GM19238 (cell line): Measurements from ENCODE around the gene TNFRSF21.
"Not testable (repeated sequence)": the region's sequence is repeated elsewhere in the genome, so short reads cannot be mapped to it uniquely, and the experiment has no call there.

ENCODE experiments used
- DNase-seq: peaks from one replicate; pipeline ENCODE4 v3.0.0; 2011; ENCODE audit warnings: low spot score; ENCODE audit not compliant: insufficient read length

The TNFRSF21 gene

DNA sequence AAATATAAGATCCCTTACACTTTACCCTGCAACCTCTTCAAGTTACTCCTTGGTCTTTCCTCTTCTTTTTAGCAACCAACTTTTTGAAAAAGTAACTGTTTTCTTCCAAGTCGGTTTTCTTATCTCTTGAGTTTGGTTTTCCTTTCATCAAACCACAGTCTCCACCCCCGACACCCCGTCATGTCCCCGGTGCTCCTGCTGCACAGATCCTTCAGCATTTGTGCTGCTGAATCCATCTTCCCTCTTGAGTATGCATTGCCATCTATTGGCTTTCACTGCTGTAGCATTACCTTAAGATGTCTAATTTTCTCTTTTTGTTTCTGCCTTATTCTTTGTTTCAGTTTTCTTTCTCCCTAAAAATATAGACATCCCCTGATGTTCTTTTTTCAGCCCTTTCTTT, 11.9 kb upstream of the TNFRSF21 start:
- DNase-seq: no peak

DNA sequence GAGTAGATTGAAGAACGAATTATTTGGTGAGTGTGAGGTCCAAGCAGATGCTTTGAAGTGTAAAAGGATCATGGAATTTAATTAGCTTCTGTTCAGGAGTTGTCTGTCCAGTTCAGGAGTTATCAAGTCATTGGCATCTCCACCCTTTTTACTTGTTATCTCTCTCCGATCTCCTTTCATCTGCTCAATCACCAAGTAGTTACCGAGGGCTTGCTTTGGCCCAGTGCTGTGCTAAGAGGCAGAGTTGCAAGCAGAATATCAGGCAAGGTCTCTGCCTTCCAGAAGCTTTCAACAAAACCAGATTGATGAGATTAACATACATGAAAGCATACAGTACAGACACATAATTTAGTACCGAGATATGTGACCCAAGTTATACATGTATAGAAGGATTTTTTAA, 10.2 kb upstream of the TNFRSF21 start:
- DNase-seq: no peak

DNA sequence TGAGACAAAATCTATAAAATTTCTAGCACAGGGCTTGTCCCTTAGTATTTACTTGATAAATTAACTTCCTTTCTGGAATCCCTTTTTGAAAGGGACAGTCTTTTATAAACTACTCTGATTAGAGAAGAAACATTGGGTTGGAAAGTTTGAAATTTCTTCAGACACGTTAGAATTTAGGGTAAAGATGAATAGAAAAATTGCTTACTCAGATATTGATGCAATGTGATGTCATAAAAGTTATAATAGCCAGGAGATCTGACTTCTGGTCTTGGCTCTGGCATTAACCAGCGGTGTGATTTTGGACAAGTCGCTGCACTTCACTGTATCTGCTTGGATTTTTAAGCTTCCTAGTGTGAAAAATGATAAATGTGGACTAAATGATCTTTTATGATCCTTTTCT, 9.7 kb upstream of the TNFRSF21 start:
- no peak for DNase-seq

DNA sequence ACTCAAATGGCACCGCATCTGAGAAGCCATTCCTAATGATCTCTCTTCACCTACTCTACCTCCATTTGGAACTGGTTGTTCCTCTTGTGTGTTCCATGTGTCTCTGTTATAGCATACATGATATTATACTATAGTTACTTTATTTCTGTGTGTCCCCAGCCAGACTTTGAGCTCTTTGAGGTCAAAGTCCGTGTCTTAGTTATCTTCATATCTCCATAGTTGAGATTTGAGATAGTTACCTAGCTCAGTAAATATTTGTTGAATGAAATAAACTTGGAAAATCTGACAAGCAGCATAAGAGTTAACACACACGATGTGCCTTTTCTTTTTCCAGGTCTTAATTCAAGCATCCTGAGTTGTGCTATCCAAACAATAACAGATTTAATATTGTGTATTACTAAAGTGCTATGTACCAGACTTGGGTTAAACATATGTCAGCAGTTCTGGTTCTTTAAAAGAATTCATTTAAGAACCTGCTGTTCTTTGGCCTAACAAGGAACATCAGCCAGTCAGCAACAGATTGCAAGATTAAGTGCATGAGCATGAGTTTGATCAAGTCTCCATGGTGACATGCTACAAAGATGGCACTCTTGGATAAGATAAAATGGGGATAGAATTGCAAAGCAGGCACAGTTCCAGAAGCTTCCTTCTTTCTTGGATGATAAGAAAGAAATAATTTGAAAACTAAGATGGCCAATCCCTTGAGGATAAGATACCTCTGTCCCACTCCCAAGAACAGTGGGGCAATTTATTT, 8.7 kb upstream of the TNFRSF21 start:
- DNase-seq: no peak

DNA sequence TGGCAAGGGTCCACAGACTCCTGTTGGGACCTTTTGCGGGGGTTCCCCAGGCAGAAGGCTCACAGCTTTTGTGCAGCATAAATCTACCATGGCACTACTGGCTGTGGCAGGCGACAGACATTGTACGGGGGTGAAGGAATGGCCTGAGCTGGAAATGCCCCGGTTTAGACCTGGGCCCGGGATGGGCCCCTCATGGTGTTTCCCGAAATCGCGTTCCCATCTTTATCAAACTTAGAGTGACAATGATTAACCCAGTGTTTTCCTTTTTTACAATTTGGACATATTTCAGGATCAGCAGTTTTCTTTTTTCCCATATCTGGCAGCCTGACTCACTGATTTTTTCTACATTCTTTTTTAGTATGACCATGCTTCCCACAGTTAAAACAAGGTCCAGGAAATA, 5.5 kb upstream of the TNFRSF21 start:
- DNase-seq: not testable (repeated sequence)

DNA sequence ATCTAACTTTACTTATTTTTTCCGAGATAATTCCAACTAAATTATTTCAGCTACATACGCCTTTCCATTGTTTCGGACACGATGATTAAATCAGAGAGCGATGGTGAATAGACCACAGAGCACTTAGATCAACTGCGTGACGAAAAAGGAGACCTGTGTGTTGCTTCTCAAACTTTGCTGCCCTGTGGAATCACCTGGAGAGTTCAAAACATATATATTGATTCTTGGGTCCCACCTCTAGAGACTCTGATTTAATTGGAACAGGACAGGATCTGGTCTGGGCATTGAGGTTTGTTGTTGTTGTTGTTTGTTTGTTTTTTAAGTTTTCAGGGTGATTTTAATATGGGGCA, 401 bp upstream of the TNFRSF21 start:
- no peak for DNase-seq

DNA sequence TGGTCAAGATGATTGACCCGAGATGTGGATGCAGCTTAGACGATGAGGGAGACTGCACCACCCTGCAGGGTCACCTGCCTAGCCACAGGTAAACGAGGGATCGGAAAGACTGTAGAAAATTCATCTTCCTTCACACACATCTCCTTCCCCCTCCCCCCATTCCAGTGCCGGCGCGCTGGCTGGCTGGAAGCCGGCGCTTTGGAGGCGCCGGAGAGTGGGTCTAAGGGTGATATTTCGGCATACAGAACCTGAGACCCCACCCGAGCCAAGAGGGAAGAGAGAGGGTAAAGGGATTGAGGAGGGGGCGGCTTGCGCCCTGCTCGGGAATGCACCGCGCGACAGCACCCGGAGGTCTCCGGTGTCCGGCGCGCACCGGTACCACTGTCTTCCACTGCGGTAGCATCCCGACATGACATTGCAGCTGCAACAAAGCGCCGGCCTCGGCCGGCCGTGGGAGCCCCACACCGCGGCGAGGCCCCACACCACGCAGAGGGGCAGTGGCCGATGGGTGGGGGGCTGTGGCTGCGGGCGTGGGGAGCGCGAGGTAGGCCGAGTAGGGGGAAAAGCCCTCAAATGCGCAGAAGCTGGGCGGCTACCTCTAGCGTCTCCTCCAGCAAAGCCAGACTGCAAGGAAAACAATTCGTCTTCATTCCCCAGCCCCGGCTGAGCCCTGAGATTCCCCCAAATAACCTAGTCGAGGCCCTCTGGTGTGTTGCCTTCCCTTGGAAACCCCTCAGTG, 984 bp downstream of the TNFRSF21 start:
- DNase-seq: no peak

DNA sequence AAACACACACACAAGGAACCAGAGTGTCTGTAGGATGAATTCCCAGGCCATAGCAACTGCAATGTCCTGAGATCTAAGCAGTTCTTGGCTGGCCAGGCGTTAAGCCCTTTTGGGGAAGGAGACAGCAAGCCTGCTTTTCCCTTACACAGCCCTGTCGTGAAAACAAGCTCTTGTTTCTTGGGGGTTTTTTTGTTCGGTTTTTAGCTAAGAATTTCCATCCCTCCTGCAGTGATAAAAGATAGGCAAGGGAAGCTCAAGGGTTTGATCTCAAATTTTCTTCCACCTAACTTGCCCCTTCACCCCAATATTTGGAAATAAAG, 1.5 kb downstream of the TNFRSF21 start:
- no peak for DNase-seq

DNA sequence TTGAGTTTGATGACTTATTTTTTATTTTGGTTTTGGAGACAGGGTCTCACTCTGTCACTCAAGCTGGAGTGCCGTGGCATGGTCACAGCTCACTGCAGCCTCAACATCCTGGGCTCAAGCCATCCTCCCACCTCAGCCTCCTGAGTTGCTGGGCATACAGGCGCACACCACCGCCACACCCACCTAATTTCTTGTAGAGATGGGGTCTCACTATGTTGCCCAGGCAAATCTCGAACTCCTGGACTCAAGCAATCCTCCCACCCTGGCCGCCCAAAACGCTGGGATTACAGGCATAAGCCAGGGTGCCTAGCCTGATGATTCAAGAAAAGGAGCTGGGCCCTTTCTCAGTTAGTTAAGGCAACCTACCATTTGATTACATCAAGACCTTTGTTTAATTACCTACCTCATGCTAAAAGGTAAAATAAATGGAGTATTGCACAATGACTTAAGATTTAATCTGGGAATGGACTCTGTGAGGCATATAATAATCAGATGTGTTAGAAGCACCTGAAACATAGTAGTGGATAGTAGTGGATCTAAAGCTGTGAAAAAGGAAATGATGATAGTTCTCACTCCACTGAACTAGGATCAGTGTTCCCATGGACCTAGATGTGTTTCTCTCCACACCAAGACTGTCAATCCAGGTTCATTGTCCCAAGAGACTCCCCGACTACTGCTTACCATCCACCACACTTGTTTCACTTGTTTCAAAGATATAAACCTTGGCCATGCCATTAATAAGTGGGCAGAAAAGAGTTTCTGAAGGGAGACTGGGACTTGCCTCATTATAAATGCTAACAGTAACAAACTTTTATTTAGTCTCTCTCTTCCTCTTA, 2.1 kb downstream of the TNFRSF21 start:
- no peak for DNase-seq

DNA sequence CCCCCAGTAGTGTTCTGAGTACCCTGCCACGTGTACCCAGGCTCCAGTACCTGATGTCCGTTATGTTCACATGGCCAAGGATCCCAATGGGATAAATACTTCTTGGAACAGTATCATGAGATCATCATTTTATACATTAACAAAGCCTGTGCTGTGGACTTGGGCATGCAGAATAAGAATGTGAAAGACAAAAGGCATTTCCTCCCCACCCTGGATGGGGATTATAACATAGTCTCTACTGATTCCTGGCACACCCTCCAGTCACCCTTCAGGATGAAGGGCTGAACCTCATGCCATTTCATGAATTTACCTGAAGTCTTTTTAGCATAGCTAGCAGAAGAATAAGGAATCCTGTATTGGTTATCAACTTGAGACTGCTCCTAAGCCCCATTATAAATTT, 2.8 kb downstream of the TNFRSF21 start:
- DNase-seq: no peak

DNA sequence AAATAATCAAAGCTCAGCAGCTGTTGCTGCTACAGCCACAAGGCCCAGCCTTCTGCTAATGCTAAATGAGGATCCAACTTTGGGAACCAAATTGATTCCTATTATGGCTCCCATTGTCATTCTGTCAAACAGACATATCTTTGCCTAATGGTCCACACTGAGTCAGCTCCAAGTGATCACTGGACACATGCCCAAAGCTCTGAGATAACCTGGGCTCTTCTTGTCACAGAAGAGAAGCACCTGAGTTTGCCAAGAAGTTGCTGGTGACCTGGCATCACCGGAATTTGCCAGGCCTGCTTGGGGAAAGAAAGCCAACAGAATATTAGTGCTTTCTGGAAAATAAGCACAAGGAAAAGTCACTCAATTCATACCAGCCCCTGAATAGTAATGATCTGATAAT, 5.8 kb downstream of the TNFRSF21 start:
- DNase-seq: no peak

DNA sequence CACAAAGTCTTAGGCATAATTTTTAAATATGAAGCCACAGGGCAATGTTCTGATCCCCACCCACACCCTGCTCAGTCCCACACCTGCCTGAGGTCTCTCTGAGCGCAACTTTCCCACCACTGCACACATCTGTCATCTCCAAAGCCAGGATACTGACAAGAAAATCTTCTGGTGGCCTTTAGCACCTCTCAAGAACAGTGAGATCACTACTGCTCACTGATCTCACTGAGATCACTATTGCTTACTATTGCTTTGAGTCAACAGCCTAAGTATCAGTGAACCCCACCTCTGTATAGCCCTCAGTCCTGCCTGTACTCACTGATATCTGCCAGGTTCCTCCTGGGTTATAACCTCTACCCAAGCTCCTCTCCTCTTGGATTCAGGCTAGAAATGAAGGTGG, 6.4 kb downstream of the TNFRSF21 start:
- DNase-seq: no peak

DNA sequence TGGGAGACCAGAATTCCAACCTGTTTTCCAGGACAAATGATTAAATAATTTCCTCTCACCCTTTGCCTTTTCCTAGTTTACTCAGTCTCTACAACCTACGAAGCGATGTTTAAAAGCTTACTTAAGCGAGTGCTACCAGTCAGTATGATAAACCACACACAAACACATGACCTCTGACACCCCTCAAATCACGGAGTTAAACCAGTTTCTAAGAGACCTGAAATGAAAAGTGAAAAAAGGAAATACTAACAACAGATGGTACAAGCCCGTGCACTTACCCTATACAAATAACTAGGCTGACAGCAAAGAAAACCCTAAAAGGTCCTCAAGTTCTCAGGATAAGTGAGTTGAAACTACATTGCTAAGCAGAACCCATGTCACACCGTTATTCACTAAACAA, 7.7 kb downstream of the TNFRSF21 start:
- DNase-seq: no peak

DNA sequence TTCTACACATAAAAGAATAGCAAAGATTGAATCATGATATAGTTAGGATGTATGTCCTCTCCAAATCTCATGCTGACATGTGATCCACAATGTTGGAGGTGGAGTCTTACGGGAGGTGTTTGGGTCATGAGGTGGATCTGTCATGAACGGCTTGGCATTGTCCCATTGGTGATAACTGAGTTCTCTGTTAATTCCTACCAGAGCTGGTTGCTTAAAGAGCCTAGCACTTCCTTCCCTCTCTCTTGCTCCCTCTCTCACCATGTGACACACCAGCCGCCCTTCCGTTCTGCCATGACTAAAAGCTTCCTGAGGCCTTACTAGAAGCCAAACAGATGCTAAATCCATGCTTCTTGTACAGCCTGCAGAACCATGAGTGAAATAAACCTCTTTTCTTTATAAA, 8.3 kb downstream of the TNFRSF21 start:
- DNase-seq: no peak

DNA sequence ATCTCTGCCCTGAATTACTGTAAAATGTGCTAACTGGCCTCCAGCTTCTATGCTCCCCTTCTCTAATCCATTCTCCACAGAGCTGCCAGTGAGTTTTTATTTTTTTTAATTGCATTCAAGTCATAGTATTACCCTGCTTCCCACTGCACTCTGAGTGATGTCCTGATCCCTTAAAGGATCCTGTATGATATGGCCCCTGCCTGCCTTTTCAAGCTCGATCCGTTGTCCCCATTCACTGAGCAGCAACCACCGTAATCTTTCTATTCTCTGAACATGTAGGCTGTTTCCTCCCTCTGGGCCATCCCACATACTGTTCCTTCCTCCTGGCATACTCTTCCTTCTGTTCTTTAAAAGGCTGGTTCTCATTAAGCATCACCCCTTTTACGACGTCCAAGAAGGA, 9.3 kb downstream of the TNFRSF21 start:
- DNase-seq: no peak

DNA sequence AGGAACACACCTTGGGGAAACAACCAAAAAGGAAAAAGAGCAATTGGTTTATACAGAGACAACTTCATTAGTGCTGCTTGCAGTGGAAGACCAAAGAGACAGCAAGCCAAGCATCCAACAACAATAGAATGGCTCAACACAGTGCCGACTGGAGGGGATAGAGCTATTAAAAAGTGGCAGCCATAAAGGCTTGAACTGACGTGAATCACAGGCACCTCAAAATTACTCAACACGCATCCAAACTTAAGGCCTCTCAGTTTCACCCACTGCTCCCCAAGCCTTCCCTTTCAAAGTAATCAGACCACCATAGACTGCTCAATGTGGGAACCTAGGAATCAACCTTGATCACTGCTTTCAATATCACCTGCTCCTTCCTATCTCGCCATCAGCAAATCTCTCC, 9.7 kb downstream of the TNFRSF21 start:
- DNase-seq: no peak

DNA sequence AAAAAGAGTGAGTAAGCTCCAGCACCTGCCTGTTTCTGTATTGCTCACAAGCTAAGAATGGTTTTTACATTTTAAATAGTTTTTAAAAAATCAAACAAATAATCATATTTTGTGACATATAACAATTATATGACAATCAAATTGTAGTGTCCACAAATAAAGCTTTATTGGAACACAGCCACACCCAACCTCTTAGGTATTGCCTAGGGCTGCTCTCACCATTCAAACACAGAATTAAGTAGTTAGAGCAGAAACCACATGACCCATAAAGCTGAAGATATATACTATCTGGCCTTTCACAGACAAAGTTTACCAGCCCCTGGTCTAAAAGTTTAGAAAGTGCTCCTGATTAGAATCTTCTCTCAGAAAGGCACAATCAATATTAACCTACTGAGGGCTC, 11.2 kb downstream of the TNFRSF21 start:
- no peak for DNase-seq

DNA sequence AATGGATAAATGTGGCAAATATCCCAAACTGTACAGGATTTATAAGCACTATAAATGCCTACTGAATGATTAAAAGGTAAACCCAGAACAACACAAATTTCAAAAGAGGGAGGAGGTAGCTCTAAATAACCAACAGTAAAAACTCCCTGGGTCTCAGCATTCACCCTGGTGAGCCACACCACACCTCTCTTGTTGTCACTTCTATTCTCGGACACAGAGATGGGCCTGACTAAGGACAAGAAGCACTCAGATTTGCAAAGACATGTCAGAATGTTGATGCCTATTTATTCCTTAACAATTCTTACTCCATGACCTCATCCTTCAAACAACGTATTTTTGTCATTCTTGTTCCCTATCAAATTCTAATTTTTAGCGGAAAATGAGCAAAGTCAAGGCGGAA, 14.7 kb downstream of the TNFRSF21 start:
- DNase-seq: no peak

DNA sequence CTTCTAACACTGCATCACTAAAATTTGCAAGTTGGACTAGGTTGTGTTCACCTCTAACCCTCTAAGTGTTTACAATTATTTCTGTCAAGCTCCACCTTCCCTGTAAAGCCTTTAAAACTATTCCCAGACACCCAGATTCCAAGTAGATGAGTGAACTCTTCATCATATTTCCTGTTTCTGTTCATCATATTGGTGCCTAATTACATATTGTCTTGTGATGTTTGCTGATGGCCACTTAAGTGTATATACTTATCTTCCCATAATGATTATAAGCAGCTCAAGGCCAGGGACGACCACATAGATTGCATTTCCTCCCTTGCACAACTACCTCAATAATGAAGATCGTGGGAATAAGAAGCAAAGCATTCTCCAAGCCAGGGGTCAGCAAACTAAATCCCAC, 16.8 kb downstream of the TNFRSF21 start:
- no peak for DNase-seq

DNA sequence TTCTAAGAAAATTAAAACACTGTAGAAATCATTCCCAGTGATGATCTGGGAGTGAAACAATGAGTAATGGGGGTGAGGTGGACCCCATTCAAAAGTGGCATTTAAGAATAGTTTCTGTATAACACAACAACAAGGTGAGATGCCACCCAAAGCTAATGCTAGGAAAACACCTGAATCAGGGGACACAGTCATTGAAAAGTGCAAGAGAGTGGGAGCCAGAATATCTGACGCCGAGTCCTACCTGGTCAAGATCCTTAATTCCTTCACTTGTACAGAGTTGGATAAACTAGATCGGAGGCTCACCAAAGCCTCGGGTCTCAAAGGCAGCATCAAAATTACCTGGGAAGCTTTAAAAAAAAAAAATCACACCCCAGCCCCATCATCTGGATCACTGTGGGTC, 17.7 kb downstream of the TNFRSF21 start:
- no peak for DNase-seq

DNA sequence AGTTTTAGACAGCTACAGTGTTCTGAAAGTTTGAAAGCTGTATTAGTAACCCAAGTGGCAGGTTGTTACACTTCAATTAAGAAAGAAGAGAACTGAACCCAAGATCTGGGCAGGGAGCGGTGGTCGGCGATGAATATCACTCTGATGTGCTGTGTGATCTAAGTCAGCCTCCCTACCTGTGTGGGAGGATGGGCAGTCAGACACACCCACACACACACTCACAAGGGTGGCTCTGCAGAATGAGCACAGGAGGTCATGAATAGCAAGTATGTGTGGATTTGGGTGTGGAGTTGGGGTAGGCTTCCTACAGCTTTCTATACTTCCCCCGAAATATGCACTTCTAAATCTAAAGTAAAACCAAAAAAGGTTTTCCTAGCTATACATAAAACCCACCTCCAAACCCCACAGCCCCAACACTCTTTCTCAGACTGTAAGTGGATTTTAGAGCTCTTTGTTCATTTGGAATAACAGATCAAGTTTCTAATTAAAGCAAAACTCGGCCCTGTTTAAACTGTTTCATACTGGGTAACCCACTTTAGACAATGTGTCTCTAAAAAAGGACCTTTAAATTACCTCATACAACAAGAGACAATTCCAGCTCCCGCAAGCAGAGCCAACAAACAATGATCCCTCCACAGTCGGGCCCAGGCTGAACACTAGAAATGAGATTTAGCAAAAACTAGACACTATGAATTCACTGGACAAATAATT, 19.4 kb downstream of the TNFRSF21 start:
- DNase-seq: no peak
